Stimulated activated CD8-positive, alpha-beta memory T cell treated with anti-CD3 and anti-CD28 coated beads, Interleukin-2, amount 100 ng/mL, for 48 hours (primary cell): ENCODE data around the gene GALNT4.

Experiments used
- DNase-seq, 2 donors: peaks; one replicate each; pipeline ENCODE4 v3.0.0-alpha.2; 2020; ENCODE audit warnings: low read depth in 2 of 2

The GALNT4 gene

DNA sequence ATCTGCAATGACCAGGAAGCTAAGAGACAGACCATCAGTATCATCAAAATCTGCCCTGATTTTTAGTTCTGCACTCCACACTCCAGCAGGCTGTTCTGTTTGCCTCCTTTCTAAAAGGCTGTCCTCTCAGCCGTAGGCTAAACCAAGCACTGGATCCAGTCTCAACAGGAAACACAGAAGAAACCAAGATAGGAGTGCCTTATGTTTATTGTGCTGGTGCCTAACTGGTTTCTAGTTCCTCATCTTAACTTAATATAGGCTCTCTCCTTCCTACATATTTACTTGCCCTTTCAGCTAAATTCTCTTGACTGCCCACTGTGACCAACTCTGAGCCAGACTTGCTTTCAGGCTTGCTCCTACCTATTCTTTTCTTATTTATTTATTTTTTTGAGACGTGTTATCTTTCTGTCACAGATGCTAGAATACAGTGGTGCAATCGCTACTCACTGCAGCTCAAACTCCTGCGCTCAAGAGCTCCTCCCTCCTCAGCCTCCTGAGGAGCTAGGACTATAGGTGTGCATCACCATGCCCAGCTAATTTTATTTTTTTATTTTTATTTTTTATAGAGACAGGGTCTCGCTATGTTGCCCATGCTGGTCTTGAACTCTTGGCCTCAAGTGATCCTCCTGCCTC is 30.8 kb downstream of the GALNT4 start:
- DNase-seq, result no peak

DNA sequence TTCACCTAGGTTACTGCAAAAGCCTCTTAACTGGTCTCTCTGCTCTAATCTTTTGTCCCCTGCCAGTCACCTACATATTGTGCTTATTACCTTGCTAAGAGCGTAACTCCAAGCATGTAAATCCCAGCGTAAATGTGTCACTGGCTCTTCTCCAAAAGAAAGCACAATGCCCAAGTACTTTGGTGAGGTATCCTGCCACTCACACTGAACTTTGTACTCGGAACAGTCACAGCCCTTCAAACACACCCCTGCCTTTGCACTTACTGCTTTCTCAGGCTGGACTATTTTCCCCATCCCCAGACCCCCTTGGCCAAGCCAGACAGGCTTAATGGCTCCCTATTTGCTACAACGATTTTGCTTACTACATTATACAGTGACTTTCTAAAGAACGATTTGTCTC is 31.7 kb downstream of the GALNT4 start:
- DNase-seq, result no peak

DNA sequence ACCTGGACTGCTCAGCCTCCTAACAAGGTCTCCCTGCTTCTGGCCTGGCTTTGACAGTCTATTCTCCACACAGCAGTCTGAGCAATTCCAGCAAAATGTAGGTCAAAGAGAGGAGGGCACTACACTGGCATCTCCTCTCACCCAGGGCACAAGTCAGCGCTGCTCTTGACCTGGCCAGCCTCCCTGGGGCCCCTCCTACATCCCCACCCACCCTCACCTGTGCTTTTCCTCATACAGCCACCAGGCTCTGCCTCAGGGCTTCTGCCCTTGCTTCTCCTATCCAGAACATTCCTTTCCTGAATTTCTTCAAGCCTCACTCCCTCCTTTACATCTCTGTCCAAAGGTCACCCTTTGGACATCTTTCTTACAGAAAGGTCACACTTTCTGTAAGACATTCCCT is 33.7 kb downstream of the GALNT4 start:
- no peak for DNase-seq

DNA sequence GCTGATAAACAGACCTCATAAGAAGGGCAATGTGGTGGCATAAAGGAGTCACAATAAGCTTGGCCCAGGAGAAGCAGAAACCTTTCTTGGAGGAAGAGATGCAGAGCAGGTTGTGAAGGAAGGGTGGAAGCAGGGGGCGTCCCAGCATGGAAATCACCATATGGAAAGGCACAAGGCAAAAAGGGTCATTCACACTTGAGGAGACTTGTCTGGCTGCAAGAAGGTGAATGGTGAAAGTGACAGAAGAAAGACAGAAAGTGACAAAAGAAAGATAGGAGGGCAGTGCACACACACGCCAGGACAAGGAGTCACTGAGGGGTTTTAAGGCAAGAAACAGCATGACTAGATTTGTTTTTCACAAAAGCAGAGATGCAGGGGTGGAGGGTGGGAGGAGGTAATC is 38.3 kb downstream of the GALNT4 start:
- DNase-seq, result no peak

DNA sequence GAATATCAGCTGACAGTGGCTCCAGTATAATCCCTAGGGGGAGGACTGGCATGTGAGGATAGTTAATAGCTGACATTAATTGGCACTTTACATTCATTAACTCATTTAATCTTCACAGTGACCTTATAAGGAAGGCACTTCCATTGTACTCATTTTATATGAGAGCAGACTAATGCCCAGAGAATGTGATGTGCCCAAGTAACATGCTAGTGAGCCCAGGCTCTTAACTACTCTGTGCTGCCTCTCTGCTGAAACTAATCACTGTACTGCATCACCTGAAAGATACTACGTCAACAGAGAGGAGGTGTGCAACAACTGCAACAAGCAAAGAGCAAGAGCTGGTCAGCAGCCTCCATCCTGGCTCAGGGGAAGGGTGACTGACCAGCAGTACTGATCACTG is 40.1 kb downstream of the GALNT4 start:
- DNase-seq, result no peak

DNA sequence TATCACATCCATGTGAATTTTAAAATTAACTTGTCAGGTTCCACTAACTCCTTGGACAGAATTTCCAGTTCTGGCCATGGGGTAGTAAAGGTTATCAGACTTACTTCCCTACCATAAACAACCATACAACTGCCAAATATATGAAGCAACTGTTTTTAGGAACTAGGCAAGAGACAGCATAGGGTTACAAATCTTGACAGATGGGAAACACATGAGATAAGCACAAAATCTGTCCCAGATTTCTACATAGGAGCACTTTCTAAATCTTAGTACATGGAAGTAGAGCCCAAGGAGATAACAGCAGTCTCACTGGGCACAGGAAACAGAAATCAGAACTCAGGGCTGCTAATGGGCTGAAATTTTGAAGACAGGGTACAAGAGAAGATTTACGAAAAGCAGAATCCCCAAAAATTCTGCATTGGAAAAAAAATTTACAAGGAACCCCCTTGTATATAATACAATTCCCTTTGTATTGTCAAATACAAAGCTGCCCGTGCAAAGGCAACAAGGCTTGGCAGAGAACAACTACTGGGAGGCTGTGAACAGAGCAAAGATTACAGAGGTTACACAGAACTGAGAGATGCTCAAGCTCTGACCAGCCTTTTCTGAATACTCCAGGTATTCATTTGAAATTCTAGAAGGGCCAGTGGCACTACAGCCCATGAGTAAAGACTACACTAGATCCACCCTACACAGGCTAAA is 43.2 kb downstream of the GALNT4 start:
- no peak for DNase-seq

DNA sequence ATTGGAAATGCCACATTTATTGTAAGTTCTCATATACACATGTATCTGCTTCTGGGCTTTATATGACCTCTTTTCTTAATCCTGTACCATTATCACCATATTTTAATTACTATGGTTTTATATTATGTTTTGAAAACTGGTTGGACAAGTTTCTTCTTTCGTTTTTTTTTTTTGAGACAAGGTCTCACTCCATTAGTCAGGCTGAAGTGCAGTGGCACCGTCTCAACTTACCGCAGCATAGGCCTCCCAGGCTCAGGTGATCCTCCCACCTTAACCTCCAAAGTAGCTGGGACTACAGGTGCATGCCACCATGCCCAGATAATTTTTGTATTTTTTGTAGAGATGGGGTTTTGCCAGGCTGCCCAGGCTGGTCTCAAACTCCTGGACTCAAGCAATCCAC is 44.6 kb downstream of the GALNT4 start:
- DNase-seq, result no peak

DNA sequence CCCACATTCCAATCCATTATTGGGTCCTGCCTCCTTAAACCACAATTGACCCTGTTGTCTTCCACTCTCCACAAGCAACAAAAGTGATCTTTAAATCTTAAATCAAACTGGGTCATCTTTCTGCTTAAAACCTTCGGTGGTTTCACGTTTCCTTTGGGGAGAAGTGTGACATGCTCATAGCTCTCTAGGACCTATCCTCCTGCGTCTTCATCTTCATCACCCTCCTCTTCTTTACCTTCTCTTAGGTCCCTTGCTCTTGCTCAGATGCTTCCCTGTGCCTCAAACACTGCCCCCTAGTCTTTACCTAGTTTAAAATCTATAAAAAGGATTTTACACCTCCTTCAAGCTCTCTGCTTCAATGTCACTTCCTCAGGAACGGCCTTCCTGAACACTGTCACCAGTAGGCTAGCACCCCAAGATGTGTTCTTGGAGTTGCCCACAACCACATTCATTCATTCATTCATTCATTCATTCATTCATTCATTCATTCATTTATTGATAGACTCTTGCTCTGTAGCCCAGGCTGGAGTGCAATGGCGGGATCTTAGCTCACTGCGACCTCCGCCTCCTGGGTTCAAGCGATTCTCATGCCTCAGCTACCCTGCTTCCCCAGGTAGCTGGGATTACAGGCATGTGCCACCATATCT is 46.8 kb downstream of the GALNT4 start:
- no peak for DNase-seq

DNA sequence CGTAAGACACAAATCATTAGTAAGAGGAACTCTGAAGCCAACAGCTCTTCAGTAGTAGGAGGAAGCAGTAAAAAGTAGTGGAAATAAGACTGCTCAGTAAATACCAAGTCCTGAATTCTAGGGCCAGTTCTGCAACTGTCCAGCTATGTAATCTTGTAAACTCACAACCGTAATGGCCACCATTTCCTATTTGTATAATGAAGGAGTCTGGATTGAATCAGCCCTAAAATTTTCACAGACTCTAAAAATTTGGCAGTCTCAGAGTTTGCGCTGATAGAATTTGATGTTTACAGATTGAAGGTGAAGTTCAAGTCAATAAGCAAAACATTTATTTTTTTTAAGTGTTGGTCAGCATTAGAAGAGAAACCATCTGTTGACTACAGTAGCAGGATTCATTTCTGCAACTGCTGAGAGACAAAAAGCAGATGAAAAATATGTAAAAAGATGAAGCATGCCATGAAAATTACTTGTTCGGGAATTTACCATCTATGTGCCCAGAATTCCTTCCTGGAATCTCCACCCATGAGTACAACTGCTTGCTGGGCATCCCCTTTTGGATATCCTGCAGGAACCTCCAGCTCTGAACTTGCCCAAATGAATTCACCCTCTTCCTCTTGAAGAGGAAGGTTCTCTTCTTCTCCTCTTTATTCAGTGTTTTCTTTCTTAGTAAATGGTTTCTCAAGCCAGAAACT is 47.5 kb downstream of the GALNT4 start:
- DNase-seq, result no peak

DNA sequence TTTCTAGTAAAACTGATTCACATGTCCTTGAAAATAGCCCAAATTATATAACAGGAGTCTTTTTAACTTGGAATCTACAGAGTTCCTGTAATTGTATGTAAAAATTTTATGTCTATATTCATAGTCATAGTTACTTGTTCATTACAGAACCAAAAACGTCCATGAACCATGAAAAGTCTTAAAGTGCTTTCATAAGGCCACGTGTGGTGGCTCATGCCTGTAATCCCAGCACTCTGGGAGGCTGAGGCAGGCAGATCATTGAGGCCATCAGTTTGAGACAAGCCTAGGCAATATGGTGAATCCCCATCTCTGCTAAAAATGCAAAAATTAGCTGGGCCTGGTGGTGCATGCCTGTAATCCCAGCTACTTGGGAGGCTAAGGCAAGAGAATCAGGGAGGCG is 48.4 kb downstream of the GALNT4 start:
- no peak for DNase-seq

DNA sequence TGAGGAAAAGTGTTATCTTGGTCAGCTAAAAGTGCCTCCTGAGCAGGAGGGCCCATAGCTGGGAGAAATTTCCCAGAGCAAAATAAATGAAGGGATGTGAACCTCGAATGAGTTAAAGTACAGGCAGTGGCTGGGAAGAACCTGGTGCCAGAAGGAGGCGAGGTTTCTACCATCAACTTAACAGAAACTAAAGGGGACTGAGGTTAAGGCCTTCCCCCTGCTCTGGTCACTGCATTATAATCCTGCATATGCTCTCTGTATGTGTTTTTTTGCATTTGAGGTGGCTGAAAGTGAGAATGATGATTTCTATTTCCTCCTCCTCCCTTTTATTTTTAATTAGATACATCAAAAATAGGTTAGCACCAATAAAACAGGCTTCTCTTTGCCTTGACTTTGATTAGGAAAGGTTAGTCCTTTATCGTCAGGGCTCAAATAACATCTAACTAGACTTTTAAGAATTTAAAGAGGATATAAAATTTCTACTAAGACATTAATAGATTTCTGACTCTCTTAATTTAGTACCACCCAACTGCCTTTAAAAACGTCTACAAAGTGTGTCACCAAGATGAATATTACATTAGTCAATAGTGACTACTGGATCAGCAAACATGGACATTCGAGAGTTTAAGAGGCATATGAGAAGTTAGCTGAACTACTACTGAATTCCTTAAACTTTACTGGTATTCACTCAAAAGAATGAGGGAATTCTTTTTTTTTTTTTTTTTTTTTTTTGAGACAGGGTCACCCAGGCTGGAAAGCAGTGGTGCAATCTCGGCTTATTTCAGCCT is 49.2 kb downstream of the GALNT4 start:
- DNase-seq, result no peak

DNA sequence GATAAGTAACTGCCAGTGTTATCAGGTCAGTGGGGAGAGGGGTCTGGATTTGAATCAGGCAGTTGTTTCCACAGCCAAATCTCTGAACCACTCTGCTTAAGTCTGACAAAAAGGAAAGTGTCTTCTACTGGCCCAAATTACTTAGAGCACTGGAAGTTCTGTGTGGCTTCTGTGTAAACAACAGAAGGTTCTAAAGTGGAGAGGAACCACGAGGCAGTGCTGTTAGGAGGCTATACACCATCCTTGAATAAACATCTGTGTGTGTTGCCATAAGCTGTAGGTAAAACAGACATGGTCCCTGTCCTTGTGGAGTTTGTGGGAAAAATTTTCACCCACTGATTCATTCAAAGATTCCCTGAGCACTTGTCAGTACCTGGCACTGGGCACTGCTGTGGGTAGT is 50.0 kb downstream of the GALNT4 start:
- no peak for DNase-seq
